GM18873 (cell line): ENCODE data around the gene PLPP4.

Experiments
- ATAC-seq: cut with Tn5 transposase; IDR thresholded peaks from one replicate; pipeline ENCODE4 v1.9.1; 2021; ENCODE audit warnings: mild to moderate bottlenecking, moderate library complexity, moderate number of reproducible peaks; ENCODE audit not compliant: unreplicated experiment, low FRiP score

Gene PLPP4

GRCh38 chr10:120570418-120570817 lies 113.4 kb downstream of the PLPP4 start:
- ATAC-seq, result no peak

GRCh38 chr10:120571266-120571665 lies 114.2 kb downstream of the PLPP4 start:
- no peak for ATAC-seq

GRCh38 chr10:120572307-120572706 lies 115.3 kb downstream of the PLPP4 start:
- ATAC-seq, result no peak

- no peak for ATAC-seq
Observed at GRCh38 chr10:120573355-120573754, 116.3 kb downstream of the PLPP4 start.

GRCh38 chr10:120574981-120575380 lies 118.0 kb downstream of the PLPP4 start:
- ATAC-seq, result no peak

GRCh38 chr10:120575411-120575810 lies 118.4 kb downstream of the PLPP4 start:
- ATAC-seq, result no peak

- ATAC-seq, result no peak
Observed at GRCh38 chr10:120578134-120578533, 121.1 kb downstream of the PLPP4 start.

- no peak for ATAC-seq
Observed at GRCh38 chr10:120578890-120579289, 121.9 kb downstream of the PLPP4 start.

GRCh38 chr10:120580918-120581895 lies 124.2 kb downstream of the PLPP4 start:
- ATAC-seq, result no peak

GRCh38 chr10:120582753-120583152 lies 125.7 kb downstream of the PLPP4 start:
- ATAC-seq, result no peak

GRCh38 chr10:120583424-120584108 lies 126.5 kb downstream of the PLPP4 start:
- ATAC-seq, result no peak

GRCh38 chr10:120584786-120585185 lies 127.8 kb downstream of the PLPP4 start:
- ATAC-seq, result no peak

GRCh38 chr10:120586471-120586872 lies 129.4 kb downstream of the PLPP4 start:
- no peak for ATAC-seq

- no peak for ATAC-seq
Observed at GRCh38 chr10:120587061-120587460, 130.0 kb downstream of the PLPP4 start.

GRCh38 chr10:120588311-120588710 lies 131.3 kb downstream of the PLPP4 start:
- ATAC-seq, result no peak

- ATAC-seq, result no peak
Observed at GRCh38 chr10:120593693-120594092, 136.7 kb downstream of the PLPP4 start.

- ATAC-seq, result no peak
Observed at GRCh38 chr10:120597902-120598301, 140.9 kb downstream of the PLPP4 start.

GRCh38 chr10:120598386-120598785 lies 141.4 kb downstream of the PLPP4 start:
- no peak for ATAC-seq

GRCh38 chr10:120599200-120599724 lies 142.2 kb downstream of the PLPP4 start:
- no peak for ATAC-seq

- no peak for ATAC-seq
Observed at GRCh38 chr10:120600871-120601649, 144.0 kb downstream of the PLPP4 start.

- ATAC-seq, result no peak
Observed at GRCh38 chr10:120601999-120602398, 145.0 kb downstream of the PLPP4 start.
